Measurements from ENCODE around the gene WSCD1. TPM values are rescaled to one million over a fixed set of nuclear protein-coding genes. Genes with fewer than 3 reads are reported as not detected.

WSCD1 gene
- total and polyA plus RNA-seq, 8 donors: 1.2 to 4.1 (median 2.6) TPM

- Histone ChIP-seq H3K4me1 (no peaks in the 10 kb centered on the region), H3K9me3 (no peaks in the 10 kb centered on the region), H3K36me3 (no peaks in the 10 kb centered on the region), H3K27me3 (no peaks in the 10 kb centered on the region), H3K27ac (no peak overlapping the region), H3K4me3 (no peak overlapping the region)
- TF ChIP-seq CTCF (IDR thresholded peaks at IDR 0.05): no peak
- no peak for FAIRE-seq
- WGBS, 2 donors: 85 to 93% methylated on average over 11 of the region's 11 CpGs
- no peak for DNase-seq
- intact Hi-C loops (cut with DNase I): no loop called here
- no peak for ATAC-seq
Measured at GRCh38 chr17:6092903-6093468, 22.8 kb downstream of the WSCD1 start.

GRCh38 chr17:6094453-6094852, 24.3 kb downstream of the WSCD1 start:
- Histone ChIP-seq H3K9me3 (no peaks in the 10 kb centered on the region), H3K27me3 (no peaks in the 10 kb centered on the region), H3K4me3 (no peak overlapping the region), H3K36me3 (no peaks in the 10 kb centered on the region), H3K27ac (no peak overlapping the region), H3K4me1 (no peaks in the 10 kb centered on the region)
- intact Hi-C loops (cut with DNase I): no loop called here
- ATAC-seq (no peak), DNase-seq (no peak), FAIRE-seq (no peak)
- no peak for TF ChIP-seq CTCF (IDR thresholded peaks at IDR 0.05)
- whole genome bisulfite sequencing, 2 donors: 76 to 81% methylated on average over 1 of the region's 1 CpG

- H3K27ac ChIP-seq: no peak overlapping the region
- no peak for DNase-seq
- no peak for ATAC-seq
- H3K27me3 ChIP-seq: no peaks in the 10 kb centered on the region
- no peaks in the 10 kb centered on the region for H3K4me1 ChIP-seq
- intact Hi-C loops (cut with DNase I): no loop called here
- FAIRE-seq: no peak
- no peak overlapping the region for H3K4me3 ChIP-seq
- no peaks in the 10 kb centered on the region for H3K9me3 ChIP-seq
- 92 to 97% methylated on average over 11 of the region's 11 CpGs for WGBS, 2 donors
- no peak for TF ChIP-seq CTCF (IDR thresholded peaks at IDR 0.05)
- no peaks in the 10 kb centered on the region for H3K36me3 ChIP-seq
Measured at GRCh38 chr17:6094926-6095325, 24.7 kb downstream of the WSCD1 start.

GRCh38 chr17:6095501-6095900, 25.3 kb downstream of the WSCD1 start:
- Histone ChIP-seq H3K27ac (no peak overlapping the region), H3K36me3 (no peaks in the 10 kb centered on the region), H3K9me3 (no peaks in the 10 kb centered on the region), H3K4me3 (no peak overlapping the region), H3K4me1 (no peaks in the 10 kb centered on the region), H3K27me3 (no peaks in the 10 kb centered on the region)
- 82 to 99% methylated on average over 6 of the region's 6 CpGs for WGBS, 2 donors
- DNase-seq: no peak
- intact Hi-C loops (cut with DNase I): no loop called here
- no peak for FAIRE-seq
- TF ChIP-seq CTCF (IDR thresholded peaks at IDR 0.05): no peak
- no peak for ATAC-seq

GRCh38 chr17:6096201-6097004, 26.2 kb downstream of the WSCD1 start:
- no peak for DNase-seq
- WGBS, 2 donors: 91 to 92% methylated on average over 12 to 13 of the region's 13 CpGs
- Histone ChIP-seq H3K27me3 (no peaks in the 10 kb centered on the region), H3K27ac (no peak overlapping the region), H3K9me3 (no peaks in the 10 kb centered on the region), H3K36me3 (no peaks in the 10 kb centered on the region), H3K4me1 (no peaks in the 10 kb centered on the region), H3K4me3 (no peak overlapping the region)
- no peak for FAIRE-seq
- ATAC-seq: no peak
- no peak for TF ChIP-seq CTCF (IDR thresholded peaks at IDR 0.05)
- intact Hi-C loops (cut with DNase I): no loop called here
